Measurements from ENCODE around the gene GTF2I. TPM values are rescaled to one million over a fixed set of nuclear protein-coding genes. Genes with fewer than 3 reads are reported as not detected.
A peak's percentile ranks its signal among the peaks of the same experiment; 100 is the strongest.

Gene GTF2I
- total and polyA plus RNA-seq, 2 experiments from 2014 or later = 204 to 219 TPM

DNA sequence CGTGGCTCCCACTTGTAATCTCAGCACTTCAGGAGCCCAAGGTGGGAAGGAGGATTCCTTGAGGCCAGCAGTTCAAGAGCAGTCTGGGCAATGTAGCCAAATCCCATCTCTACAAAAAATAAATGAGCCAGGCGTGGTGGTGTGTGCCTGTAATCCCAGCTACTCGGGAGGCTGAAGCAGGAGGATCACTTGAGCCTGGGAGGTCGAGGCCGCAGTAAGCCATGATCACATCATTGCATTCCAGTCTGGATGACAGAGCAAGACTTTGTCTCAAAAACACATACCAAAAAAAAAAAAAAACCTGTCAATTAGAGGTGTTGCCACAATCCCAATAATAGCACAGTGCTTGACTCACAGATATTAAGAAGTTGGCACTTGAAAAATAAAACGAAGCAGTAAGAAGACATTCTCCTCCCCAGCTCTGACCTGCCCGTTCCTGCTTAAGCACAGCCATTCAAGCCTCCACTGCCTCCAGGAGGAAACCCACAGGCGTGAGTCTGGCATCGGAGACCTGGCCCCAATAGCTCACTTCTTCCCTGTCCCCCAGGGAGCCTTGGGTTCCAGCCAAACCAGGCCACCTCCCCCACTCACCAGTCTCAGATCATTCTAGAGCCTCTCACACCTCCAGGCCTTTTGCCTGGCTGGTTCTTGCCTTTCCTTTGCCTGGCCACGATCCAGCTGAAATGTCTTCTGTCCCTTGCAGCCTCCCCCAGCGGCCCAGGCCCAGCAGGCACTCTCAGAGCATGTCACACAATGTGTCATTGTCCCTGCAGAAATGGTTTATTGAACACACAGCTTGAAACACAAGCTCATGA, 45.3 kb upstream of the GTF2I start:
- Histone ChIP-seq H3K4me3 (no peak overlapping the region), H4K20me1 (replicated peaks; ENCODE audit: insufficient read depth) (no peaks in the 10 kb centered on the region), H3K9me2 (ENCODE audit: insufficient read depth) (no peaks in the 10 kb centered on the region), H2AFZ (peak overlapping the region; percentile 78; the same call in 1 of the 2 replicates), H3K79me2 (replicated peaks; ENCODE audit: insufficient read depth) (no peaks in the 10 kb centered on the region), H3K4me1 (ENCODE audit: insufficient read depth) (peaks cover 5% of the 10 kb centered on the region), H3K27ac (ENCODE audit: low read depth) (no peak overlapping the region), H3K27me3 (ENCODE audit: insufficient read depth) (no peaks in the 10 kb centered on the region), H3F3A (replicated peaks; ENCODE audit: low read depth) (no peaks in the 10 kb centered on the region), H3K36me3 (ENCODE audit: insufficient read depth) (no peaks in the 10 kb centered on the region), H3K4me2 (no peak overlapping the region)
- H3K36me3 Mint-ChIP-seq (ENCODE audit: low read depth) = peaks cover under 1% of the 10 kb centered on the region; the same call in 1 of the 3 replicates
- no peaks in the 10 kb centered on the region for H3K9me3 Mint-ChIP-seq
- H3K4me1 Mint-ChIP-seq = peaks cover 17% of the 10 kb centered on the region
- DNase-seq (ENCODE audit: low spot score) = peak; percentile 45
- H3K4me3 Mint-ChIP-seq = no peak overlapping the region
- peak; percentile 61 for ATAC-seq
- TF ChIP-seq STAT1 (IDR thresholded peaks at IDR 0.05; ENCODE audit: unreplicated experiment) (no peak), EZH2 (IDR thresholded peaks at IDR 0.05; ENCODE audit: low read depth, unreplicated experiment) (no peak), POLR2AphosphoS5 (IDR thresholded peaks at IDR 0.05; ENCODE audit: low read depth) (no peak), JUNB (IDR thresholded peaks at IDR 0.05; ENCODE audit: unreplicated experiment) (no peak), EZH2phosphoT487 (IDR thresholded peaks at IDR 0.05; ENCODE audit: unreplicated experiment) (no peak), ZNF331 (CRISPR knock-in tag; IDR thresholded peaks at IDR 0.05; ENCODE audit: low read depth) (no peak), NANOG (IDR thresholded peaks at IDR 0.05; ENCODE audit: borderline replicate concordance) (no peak), ZNF114 (CRISPR knock-in tag; IDR thresholded peaks at IDR 0.05) (no peak), CREB1 (CRISPR knock-in tag; IDR thresholded peaks at IDR 0.05; ENCODE audit: low read depth) (no peak)
- TF ChIP-seq, protein P1, sequence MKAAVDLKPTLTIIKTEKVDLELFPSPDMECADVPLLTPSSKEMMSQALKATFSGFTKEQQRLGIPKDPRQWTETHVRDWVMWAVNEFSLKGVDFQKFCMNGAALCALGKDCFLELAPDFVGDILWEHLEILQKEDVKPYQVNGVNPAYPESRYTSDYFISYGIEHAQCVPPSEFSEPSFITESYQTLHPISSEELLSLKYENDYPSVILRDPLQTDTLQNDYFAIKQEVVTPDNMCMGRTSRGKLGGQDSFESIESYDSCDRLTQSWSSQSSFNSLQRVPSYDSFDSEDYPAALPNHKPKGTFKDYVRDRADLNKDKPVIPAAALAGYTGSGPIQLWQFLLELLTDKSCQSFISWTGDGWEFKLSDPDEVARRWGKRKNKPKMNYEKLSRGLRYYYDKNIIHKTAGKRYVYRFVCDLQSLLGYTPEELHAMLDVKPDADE (IDR thresholded peaks at IDR 0.05) = no peak
- TF ChIP-seq, protein P2, sequence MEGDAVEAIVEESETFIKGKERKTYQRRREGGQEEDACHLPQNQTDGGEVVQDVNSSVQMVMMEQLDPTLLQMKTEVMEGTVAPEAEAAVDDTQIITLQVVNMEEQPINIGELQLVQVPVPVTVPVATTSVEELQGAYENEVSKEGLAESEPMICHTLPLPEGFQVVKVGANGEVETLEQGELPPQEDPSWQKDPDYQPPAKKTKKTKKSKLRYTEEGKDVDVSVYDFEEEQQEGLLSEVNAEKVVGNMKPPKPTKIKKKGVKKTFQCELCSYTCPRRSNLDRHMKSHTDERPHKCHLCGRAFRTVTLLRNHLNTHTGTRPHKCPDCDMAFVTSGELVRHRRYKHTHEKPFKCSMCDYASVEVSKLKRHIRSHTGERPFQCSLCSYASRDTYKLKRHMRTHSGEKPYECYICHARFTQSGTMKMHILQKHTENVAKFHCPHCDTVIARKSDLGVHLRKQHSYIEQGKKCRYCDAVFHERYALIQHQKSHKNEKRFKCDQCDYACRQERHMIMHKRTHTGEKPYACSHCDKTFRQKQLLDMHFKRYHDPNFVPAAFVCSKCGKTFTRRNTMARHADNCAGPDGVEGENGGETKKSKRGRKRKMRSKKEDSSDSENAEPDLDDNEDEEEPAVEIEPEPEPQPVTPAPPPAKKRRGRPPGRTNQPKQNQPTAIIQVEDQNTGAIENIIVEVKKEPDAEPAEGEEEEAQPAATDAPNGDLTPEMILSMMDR (conservative IDR thresholded peaks at IDR 0.05; ENCODE audit: low read depth in 2 of 2) = no peak
- TF ChIP-seq, protein P3, sequence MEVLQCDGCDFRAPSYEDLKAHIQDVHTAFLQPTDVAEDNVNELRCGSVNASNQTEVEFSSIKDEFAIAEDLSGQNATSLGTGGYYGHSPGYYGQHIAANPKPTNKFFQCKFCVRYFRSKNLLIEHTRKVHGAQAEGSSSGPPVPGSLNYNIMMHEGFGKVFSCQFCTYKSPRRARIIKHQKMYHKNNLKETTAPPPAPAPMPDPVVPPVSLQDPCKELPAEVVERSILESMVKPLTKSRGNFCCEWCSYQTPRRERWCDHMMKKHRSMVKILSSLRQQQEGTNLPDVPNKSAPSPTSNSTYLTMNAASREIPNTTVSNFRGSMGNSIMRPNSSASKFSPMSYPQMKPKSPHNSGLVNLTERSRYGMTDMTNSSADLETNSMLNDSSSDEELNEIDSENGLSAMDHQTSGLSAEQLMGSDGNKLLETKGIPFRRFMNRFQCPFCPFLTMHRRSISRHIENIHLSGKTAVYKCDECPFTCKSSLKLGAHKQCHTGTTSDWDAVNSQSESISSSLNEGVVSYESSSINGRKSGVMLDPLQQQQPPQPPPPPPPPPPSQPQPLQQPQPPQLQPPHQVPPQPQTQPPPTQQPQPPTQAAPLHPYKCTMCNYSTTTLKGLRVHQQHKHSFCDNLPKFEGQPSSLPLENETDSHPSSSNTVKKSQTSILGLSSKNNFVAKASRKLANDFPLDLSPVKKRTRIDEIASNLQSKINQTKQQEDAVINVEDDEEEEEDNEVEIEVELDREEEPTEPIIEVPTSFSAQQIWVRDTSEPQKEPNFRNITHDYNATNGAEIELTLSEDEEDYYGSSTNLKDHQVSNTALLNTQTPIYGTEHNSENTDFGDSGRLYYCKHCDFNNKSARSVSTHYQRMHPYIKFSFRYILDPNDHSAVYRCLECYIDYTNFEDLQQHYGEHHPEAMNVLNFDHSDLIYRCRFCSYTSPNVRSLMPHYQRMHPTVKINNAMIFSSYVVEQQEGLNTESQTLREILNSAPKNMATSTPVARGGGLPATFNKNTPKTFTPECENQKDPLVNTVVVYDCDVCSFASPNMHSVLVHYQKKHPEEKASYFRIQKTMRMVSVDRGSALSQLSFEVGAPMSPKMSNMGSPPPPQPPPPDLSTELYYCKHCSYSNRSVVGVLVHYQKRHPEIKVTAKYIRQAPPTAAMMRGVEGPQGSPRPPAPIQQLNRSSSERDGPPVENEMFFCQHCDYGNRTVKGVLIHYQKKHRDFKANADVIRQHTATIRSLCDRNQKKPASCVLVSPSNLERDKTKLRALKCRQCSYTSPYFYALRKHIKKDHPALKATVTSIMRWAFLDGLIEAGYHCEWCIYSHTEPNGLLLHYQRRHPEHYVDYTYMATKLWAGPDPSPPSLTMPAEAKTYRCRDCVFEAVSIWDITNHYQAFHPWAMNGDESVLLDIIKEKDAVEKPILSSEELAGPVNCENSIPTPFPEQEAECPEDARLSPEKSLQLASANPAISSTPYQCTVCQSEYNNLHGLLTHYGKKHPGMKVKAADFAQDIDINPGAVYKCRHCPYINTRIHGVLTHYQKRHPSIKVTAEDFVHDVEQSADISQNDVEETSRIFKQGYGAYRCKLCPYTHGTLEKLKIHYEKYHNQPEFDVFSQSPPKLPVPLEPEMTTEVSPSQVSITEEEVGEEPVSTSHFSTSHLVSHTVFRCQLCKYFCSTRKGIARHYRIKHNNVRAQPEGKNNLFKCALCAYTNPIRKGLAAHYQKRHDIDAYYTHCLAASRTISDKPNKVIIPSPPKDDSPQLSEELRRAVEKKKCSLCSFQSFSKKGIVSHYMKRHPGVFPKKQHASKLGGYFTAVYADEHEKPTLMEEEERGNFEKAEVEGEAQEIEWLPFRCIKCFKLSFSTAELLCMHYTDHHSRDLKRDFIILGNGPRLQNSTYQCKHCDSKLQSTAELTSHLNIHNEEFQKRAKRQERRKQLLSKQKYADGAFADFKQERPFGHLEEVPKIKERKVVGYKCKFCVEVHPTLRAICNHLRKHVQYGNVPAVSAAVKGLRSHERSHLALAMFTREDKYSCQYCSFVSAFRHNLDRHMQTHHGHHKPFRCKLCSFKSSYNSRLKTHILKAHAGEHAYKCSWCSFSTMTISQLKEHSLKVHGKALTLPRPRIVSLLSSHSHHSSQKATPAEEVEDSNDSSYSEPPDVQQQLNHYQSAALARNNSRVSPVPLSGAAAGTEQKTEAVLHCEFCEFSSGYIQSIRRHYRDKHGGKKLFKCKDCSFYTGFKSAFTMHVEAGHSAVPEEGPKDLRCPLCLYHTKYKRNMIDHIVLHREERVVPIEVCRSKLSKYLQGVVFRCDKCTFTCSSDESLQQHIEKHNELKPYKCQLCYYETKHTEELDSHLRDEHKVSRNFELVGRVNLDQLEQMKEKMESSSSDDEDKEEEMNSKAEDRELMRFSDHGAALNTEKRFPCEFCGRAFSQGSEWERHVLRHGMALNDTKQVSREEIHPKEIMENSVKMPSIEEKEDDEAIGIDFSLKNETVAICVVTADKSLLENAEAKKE (CRISPR knock-in tag; IDR thresholded peaks at IDR 0.05) = no peak
- TF ChIP-seq, protein P4, sequence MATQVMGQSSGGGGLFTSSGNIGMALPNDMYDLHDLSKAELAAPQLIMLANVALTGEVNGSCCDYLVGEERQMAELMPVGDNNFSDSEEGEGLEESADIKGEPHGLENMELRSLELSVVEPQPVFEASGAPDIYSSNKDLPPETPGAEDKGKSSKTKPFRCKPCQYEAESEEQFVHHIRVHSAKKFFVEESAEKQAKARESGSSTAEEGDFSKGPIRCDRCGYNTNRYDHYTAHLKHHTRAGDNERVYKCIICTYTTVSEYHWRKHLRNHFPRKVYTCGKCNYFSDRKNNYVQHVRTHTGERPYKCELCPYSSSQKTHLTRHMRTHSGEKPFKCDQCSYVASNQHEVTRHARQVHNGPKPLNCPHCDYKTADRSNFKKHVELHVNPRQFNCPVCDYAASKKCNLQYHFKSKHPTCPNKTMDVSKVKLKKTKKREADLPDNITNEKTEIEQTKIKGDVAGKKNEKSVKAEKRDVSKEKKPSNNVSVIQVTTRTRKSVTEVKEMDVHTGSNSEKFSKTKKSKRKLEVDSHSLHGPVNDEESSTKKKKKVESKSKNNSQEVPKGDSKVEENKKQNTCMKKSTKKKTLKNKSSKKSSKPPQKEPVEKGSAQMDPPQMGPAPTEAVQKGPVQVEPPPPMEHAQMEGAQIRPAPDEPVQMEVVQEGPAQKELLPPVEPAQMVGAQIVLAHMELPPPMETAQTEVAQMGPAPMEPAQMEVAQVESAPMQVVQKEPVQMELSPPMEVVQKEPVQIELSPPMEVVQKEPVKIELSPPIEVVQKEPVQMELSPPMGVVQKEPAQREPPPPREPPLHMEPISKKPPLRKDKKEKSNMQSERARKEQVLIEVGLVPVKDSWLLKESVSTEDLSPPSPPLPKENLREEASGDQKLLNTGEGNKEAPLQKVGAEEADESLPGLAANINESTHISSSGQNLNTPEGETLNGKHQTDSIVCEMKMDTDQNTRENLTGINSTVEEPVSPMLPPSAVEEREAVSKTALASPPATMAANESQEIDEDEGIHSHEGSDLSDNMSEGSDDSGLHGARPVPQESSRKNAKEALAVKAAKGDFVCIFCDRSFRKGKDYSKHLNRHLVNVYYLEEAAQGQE (IDR thresholded peaks at IDR 0.05; ENCODE audit: unreplicated experiment) = no peak
- peaks cover 7% of the 10 kb centered on the region for H3K27me3 Mint-ChIP-seq (ENCODE audit: insufficient read depth, low read depth, poor library complexity)
- H3K27ac Mint-ChIP-seq = peak overlapping the region; percentile 56; the same call in 1 of the 2 replicates
